Measurements from ENCODE around the gene FAM200C. TPM values are rescaled to one million over a fixed set of nuclear protein-coding genes. Genes with fewer than 3 reads are reported as not detected.

Gene FAM200C
- total and polyA plus RNA-seq, 10 of the 15 experiments (the other 5 are each of a cell fraction or from before 2014, with no cell fraction given) = 1.0 to 5.4 (median 2.2) TPM

- Histone ChIP-seq H3K9me3 (replicated peaks; ENCODE audit: control insufficient read depth, insufficient read depth, low read length) (no peaks in the 10 kb centered on the region), H3K4me3 (no peak overlapping the region), H3K36me3 (ENCODE audit: control insufficient read depth in 2 of 2, insufficient read depth in 2 of 2, low read length in 1 of 2) (no peaks in the 10 kb centered on the region), H3K27ac (ENCODE audit: control insufficient read depth, insufficient read depth) (no peak overlapping the region), H3K79me2 (ENCODE audit: control insufficient read depth, insufficient read depth, low read length) (no peaks in the 10 kb centered on the region), H4K20me1 (ENCODE audit: control insufficient read depth, insufficient read depth) (no peaks in the 10 kb centered on the region), H3K4me1 (ENCODE audit: control insufficient read depth, insufficient read depth, low read length) (no peaks in the 10 kb centered on the region), H3K4me2 (ENCODE audit: control insufficient read depth, insufficient read depth) (no peak overlapping the region), H3K9ac (ENCODE audit: control insufficient read depth, insufficient read depth, low read length) (no peak overlapping the region), H2AFZ (ENCODE audit: control insufficient read depth, low read depth, low read length) (no peak overlapping the region), H3K27me3 (replicated peaks in 1 of 2; ENCODE audit: control insufficient read depth in 2 of 2, insufficient read depth in 2 of 2, low read length in 1 of 2) (peaks cover 0 to 3% of the 10 kb centered on the region in 2 experiments; a peak in 1 of 4 replicates)
- no peak for DNase-seq (ENCODE audit: low read depth, low spot score)
- intact Hi-C loops (cut with micrococcal nuclease; ENCODE audit: unreplicated experiment) (no loop called here), in situ Hi-C loops (cut with MboI) (no loop called here)
- no peak for FAIRE-seq
- RAD21 ChIA-PET (ENCODE audit: unreplicated experiment) = no interaction called here
- TF ChIP-seq SREBF1 (IDR thresholded peaks at IDR 0.05; ENCODE audit: low read length) (no peak), ZNF217 (IDR thresholded peaks at IDR 0.05) (no peak), TCF12 (IDR thresholded peaks at IDR 0.05; ENCODE audit: low read depth, low read length) (no peak), NFIC (IDR thresholded peaks at IDR 0.05; ENCODE audit: low read depth, low read length) (no peak), NR2C2 (IDR thresholded peaks at IDR 0.05; ENCODE audit: borderline replicate concordance, control insufficient read depth, insufficient read length, low read depth) (no peak), E2F8 (IDR thresholded peaks at IDR 0.05; ENCODE audit: low read depth, partially characterized antibody) (no peak), SMARCA5 (IDR thresholded peaks at IDR 0.05) (no peak), IKZF1 (conservative IDR thresholded peaks at IDR 0.05) (no peak)
- SMC1A ChIA-PET (ENCODE audit: uncharacterized antibody, unreplicated experiment) = interaction anchor here (0.5 kb wide), 1 partner anchor 29 kb away, joined by 4 read pairs; no protein-coding TSS in a partner anchor
- WGBS (ENCODE audit: insufficient coverage, insufficient replicate concordance, low lambda C conversion rate, missing lambda C conversion rate) = 37% methylated on average over 3 of the region's 3 CpGs
- BruUV-seq (replicated peaks) = no TSS peak
- CTCF ChIA-PET = interaction anchor here (0.6 to 1.5 kb wide), 3 partner anchors 60 to 339 kb away, joined by 3 to 5 read pairs (median 3); no protein-coding TSS in a partner anchor
- POLR2A ChIA-PET = interaction anchor here (0.7 kb wide), 1 partner anchor 281 kb away, joined by 4 read pairs; no protein-coding TSS in a partner anchor
- peak; percentile 21; the same call in 1 of the 3 replicates for ATAC-seq
These were observed 39.5 kb downstream of the FAM200C start for GRCh38 chr5:160360310-160360709.
